Measurements from ENCODE around the gene SDK1. TPM values are rescaled to one million over a fixed set of nuclear protein-coding genes. Genes with fewer than 3 reads are reported as not detected.

SDK1 gene
- total RNA-seq, 2 donors from 2014 or later, result 1.3 to 2.6 TPM

- Histone ChIP-seq H3K27ac (no peak overlapping the region), H3K4me3 (no peak overlapping the region), H3K4me1 (no peaks in the 10 kb centered on the region), H3K27me3 (no peaks in the 10 kb centered on the region), H3K9me3 (no peaks in the 10 kb centered on the region), H3K36me3 (no peaks in the 10 kb centered on the region), H3K9ac (ENCODE audit: low read depth in 2 of 2, low read length in 2 of 2) (no peak overlapping the region)
- no peak for TF ChIP-seq CTCF (IDR thresholded peaks at IDR 0.05)
- no peak for DNase-seq
- intact Hi-C loops (cut with DNase I), result no loop called here
Measured at GRCh38 chr7:4000139-4000538, 699.1 kb downstream of the SDK1 start.

GRCh38 chr7:4000934-4001333 lies 699.9 kb downstream of the SDK1 start:
- Histone ChIP-seq H3K9ac (ENCODE audit: low read depth in 2 of 2, low read length in 2 of 2) (no peak overlapping the region), H3K9me3 (no peaks in the 10 kb centered on the region), H3K4me1 (no peaks in the 10 kb centered on the region), H3K27me3 (no peaks in the 10 kb centered on the region), H3K4me3 (no peak overlapping the region), H3K36me3 (no peaks in the 10 kb centered on the region), H3K27ac (no peak overlapping the region)
- intact Hi-C loops (cut with DNase I), result no loop called here
- DNase-seq, result no peak
- no peak for TF ChIP-seq CTCF (IDR thresholded peaks at IDR 0.05)

GRCh38 chr7:4001742-4002141 lies 700.7 kb downstream of the SDK1 start:
- Histone ChIP-seq H3K4me3 (no peak overlapping the region), H3K27me3 (no peaks in the 10 kb centered on the region), H3K4me1 (no peaks in the 10 kb centered on the region), H3K9me3 (no peaks in the 10 kb centered on the region), H3K27ac (no peak overlapping the region), H3K9ac (ENCODE audit: low read depth in 2 of 2, low read length in 2 of 2) (no peak overlapping the region), H3K36me3 (no peaks in the 10 kb centered on the region)
- intact Hi-C loops (cut with DNase I), result no loop called here
- no peak for TF ChIP-seq CTCF (IDR thresholded peaks at IDR 0.05)
- DNase-seq, result no peak

GRCh38 chr7:4003503-4003902 lies 702.5 kb downstream of the SDK1 start:
- Histone ChIP-seq H3K27ac (no peak overlapping the region), H3K36me3 (no peaks in the 10 kb centered on the region), H3K27me3 (no peaks in the 10 kb centered on the region), H3K4me1 (no peaks in the 10 kb centered on the region), H3K9me3 (no peaks in the 10 kb centered on the region), H3K4me3 (no peak overlapping the region), H3K9ac (ENCODE audit: low read depth in 2 of 2, low read length in 2 of 2) (no peak overlapping the region)
- TF ChIP-seq CTCF (IDR thresholded peaks at IDR 0.05), result no peak
- intact Hi-C loops (cut with DNase I), result no loop called here
- no peak for DNase-seq

GRCh38 chr7:4006687-4007086 lies 705.6 kb downstream of the SDK1 start:
- Histone ChIP-seq H3K9ac (ENCODE audit: low read depth in 2 of 2, low read length in 2 of 2) (no peak overlapping the region), H3K4me3 (no peak overlapping the region), H3K4me1 (no peaks in the 10 kb centered on the region), H3K9me3 (no peaks in the 10 kb centered on the region), H3K36me3 (no peaks in the 10 kb centered on the region), H3K27me3 (no peaks in the 10 kb centered on the region), H3K27ac (no peak overlapping the region)
- no peak for DNase-seq
- TF ChIP-seq CTCF (IDR thresholded peaks at IDR 0.05), result no peak
- intact Hi-C loops (cut with DNase I), result no loop called here

All from colonic mucosa (tissue), 4 donors.